Renal cortex interstitium (tissue), 11 donors: ENCODE measurements around the gene NRROS. TPM values are rescaled to one million over a fixed set of nuclear protein-coding genes. Genes with fewer than 3 reads are reported as not detected.
"Not testable (repeated sequence)": the region's sequence is repeated elsewhere in the genome, so short reads cannot be mapped to it uniquely, and the experiment has no call there.

Experiments used
- DNase-seq, 11 donors: peaks; one replicate each; pipeline ENCODE4 v3.0.0-alpha.2; 2013; ENCODE audit warnings: low read depth in 9 of 11, low spot score in 4 of 11; ENCODE audit errors: extremely low read depth in 1 of 11
- polyA plus RNA-seq, 3 donors: library from polyadenylated mRNA; unstranded; fragments of 120-200 nt; gene quantifications; one replicate each; pipeline ENCODE4 v1.2.1, GENCODE V29; 2013; ENCODE audit not compliant: insufficient read length in 3 of 3

The NRROS gene
- polyA plus RNA-seq, 3 donors: 3.0 to 4.5 (median 3.2) TPM

DNA sequence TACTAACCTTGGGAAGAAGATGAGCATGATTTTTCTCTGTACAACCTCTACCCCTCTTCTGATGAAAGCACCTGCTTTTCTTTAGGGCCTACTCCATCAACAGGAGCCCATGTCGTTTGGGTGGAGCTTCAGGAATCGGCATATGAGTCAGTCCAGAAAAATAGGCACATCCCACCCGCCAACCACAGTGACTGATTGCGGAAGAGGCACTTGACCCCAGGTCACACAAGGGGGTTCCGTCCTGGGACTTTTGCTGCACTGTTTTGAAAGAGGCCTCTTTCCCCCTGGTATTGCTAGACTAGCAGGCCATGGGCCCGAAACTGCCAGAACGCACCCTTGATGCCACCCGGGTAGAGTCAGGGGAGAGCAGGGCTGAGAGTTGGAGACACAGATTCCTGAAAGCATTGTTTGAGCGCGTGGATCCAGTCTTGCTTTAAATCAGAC lies 19.3 kb upstream of the NRROS start:
- no peak for DNase-seq

DNA sequence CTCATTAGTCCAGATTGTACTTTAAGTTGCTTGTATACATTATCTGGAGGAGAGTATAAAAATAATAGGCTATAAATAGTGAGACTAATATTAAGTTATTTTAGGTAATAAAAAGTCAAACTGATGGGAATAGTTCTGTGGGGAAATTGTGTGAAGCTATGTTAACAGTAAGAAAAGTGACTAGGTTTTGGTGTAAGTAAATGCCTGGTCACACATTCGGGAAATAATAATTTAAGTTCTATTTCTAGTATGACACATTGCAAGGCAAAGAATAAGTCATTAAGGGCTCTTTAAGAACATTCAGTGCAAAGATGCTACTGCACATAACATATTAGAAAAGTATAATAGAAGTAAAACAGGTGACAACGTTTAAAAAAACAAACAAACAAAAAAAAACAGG lies 18.8 kb upstream of the NRROS start:
- DNase-seq: no peak

- no peak for DNase-seq
Measured at GRCh38 chr3:196621611-196622010, 17.9 kb upstream of the NRROS start.

- DNase-seq: no peak
Measured at GRCh38 chr3:196624067-196624790, 15.3 kb upstream of the NRROS start.

- no peak for DNase-seq
Measured at GRCh38 chr3:196624907-196625306, 14.6 kb upstream of the NRROS start.

GRCh38 chr3:196625331-196625730 lies 14.2 kb upstream of the NRROS start:
- no peak for DNase-seq

- no peak for DNase-seq
Measured at GRCh38 chr3:196627918-196628231, 11.6 kb upstream of the NRROS start.

DNA sequence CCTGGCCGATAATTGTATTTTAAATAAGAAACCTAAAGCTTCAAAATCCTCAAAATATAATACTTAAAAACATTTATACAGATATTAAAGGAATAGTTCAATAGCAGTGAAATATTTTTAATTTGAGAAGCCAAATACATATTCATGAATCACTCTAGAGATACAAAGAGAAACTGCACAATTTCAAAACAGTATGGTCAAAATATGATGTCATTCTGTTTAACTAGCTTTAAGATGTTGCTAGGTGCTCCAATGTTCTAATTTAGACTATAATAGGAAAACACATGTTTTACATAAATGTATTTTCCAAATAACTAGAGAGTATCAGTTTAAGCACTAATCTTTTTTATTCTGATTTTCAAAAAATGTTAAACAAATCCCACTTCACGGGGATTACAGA lies 10.3 kb upstream of the NRROS start:
- DNase-seq: no peak

GRCh38 chr3:196631682-196632045 lies 7.8 kb upstream of the NRROS start:
- no peak for DNase-seq

GRCh38 chr3:196632046-196632751 lies 7.3 kb upstream of the NRROS start:
- DNase-seq: peak; percentile 50 to 83 (median 70)

- DNase-seq: no peak
Measured at GRCh38 chr3:196633555-196634151, 5.8 kb upstream of the NRROS start.

DNA sequence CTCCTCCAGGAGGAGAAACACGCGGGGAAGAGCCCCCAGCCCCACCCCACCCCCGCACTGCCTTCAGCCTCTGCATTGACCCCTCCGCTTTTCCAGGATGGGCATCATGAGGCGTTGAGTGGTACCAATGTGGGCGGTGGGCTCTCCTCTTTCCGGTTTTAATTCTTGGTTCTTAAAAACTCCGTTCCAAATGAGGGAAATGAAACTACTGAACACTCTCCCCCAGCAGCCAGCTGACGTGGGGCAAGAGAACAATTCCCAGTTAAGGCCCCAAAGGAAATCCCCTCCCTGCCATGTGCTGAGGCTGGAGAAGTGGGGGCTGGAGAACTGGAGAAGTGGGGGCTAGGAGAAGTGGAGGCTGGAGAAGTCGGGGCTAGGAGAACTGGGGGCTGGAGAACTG lies 5.3 kb upstream of the NRROS start:
- DNase-seq: no peak

DNA sequence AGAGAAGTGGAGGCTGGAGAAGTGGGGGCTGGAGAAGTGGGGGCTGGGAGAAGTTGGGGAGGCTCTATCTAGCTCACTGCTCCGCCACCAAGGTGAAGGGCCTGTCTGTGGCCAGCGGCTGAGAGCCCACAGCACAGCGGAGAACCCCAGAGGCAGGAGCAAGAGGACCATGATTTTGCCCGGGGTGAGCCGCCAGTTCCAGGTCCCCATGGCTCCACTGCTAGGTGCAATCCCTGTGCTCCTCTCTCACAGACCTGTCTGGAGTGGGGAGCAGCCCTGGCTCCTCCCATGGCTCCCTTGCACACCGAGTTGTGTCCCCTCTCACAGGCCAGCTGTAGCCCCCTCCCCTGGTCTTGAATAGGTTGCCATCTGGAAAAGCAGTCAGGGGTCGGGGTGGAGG lies 4.7 kb upstream of the NRROS start:
- DNase-seq: no peak

GRCh38 chr3:196636369-196637349 lies 2.8 kb upstream of the NRROS start:
- DNase-seq: no peak

DNA sequence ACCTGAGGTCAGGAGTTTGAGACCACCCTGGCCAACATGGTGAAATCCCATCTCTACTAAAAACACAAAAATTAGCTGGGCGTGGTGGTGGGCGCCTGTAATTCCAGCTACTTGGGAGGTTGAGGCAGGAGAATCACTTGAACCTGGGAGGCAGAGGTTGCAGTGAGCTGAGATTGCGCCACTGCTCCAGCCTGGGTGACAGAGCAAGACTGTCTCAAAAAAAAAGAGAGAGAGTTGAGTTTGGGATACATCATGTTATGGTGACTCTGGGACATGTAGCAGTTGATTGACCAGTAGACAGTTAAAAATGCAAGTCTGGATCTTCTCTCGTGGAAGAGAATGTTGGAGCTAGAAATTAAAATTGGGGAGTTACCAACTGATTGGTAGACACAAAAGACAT lies 1.6 kb upstream of the NRROS start:
- not testable (repeated sequence) for DNase-seq

DNA sequence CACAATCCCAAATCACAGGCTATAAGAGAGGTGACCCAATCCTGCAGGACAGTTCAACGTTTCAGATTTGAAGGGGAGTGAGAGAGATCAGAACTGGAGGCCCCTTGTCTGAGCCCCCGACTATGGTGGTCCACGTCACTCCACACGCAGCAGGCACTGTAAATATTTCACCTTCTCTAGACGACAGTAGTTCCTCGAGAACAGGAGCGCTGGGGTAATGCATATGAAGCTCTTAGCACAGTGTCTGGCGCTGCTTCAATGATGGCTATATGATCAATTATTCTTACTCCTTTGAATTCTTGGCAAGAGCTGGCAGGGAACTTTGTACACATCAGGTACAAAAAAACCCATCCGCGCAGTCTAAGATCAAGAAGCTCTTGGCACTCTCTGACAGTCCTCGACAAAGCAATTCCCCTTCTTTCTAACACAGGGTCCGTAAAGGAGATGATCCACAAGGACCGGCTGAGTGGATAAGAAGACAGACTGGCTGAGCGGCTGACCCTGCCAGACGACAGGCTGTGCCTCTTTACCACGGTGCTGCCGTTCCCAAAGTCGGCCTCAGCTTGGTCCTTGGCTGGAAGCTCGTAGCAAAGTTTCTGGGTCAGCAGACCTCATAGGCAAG lies 522 bp upstream of the NRROS start:
- DNase-seq: no peak

GRCh38 chr3:196640297-196641018 lies 964 bp downstream of the NRROS start:
- no peak for DNase-seq

DNA sequence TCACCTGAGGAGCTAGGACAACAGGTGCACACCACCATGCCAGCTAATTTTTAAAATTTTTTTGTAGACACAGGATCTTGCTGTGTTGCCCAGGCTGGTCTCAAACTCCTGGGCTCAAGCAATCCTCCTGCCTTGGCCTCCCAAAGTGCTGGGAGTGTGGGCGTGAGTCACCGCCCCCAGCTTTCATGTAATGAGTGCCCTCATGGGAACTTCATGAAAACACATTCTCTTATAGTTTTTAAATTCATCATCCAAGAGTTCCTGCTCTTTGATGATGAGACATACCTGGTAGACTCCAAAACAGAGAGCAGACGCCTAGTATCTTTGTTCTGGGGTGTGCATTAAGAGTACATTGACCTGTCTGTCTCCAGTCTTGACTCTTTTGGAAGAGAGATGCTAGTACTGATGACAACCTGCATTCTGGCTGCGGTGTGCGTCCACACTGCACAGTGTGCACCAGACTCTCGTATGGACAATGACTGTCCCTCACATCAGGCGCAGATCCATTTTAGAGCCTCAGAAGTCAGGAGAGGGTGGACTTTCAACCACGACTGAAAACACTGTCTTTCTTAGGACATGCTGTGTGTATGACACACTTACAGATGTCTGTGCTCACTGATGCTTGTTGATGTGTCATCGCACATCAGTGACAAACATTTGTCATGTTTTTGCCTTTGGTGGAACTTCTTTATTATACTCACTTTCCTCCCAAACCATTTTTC lies 2.0 kb downstream of the NRROS start:
- DNase-seq: no peak
